G401.6 (cell line): ENCODE measurements around the gene KIAA1328.
"Not testable (repeated sequence)": the region's sequence is repeated elsewhere in the genome, so short reads cannot be mapped to it uniquely, and the experiment has no call there.

Source experiments
- FAIRE-seq: peaks from 2 replicates; lab custom pipeline; 2012; peaks lifted over from hg19 to GRCh38; lab: Jason Lieb, UNC

Gene KIAA1328

DNA sequence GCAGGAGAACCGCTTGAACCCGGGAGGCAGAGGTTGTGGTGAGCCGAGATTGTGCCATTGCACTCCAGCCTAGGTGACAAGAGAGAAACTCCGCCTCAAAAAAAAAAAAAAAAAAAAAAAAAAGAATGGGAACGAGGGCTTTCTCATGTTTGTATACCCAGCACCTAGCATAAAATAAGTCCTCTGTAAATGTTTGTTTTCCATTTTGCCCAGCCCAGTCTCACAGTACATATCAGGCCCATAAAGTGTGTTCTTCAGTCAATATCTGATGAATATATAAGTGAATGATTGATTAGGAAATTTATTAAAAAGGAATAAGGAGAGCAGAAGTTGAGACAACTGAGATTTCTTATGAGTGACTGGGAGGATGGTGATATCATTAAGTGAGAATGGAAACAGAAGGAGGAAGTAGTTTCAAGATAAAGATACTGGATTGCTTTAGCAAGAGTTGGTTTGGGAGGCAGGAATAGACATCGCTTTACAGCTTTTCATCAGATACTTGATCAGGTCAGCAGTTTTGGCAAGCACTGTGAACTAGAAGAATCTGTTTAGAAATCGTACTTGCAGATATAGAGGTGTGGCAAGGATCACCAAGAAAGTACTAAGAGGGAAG lies 327.5 kb downstream of the KIAA1328 start:
- FAIRE-seq: no peak

DNA sequence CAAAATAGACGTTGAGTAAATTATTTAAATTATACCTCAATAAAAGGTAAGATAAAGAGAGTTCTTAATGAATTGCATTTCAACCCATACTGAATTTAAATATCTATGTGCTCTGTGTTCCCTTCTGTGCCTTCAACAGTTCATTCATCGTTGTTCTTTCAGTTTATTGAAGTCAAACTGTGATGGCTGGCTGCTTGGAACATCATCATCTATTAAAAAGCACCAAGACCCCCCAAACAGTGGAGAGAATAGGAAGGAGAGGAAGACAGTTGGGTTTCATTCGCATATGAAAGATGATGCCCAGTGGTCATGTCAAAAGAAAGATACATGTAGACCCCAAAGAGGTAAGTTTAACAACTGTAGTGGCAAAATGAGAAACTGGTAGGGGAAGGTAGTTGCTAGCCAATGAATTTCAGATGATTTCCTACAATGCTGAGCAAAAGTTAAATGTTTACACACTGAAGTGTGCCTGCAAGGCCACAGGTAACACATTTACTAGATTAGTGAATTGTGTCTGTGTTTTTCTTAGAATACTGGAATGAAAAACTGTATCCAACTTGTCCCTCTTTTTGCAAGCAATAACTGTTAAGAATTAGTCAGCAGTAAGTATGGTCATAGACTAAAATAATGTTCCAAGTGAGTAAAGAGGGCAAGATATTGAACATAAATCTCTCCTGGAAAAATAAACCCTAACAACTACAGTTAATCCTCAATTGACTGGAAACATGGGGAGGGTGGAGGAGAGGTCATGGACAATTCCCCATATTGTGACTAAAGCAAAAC lies 331.3 kb downstream of the KIAA1328 start:
- FAIRE-seq: no peak

DNA sequence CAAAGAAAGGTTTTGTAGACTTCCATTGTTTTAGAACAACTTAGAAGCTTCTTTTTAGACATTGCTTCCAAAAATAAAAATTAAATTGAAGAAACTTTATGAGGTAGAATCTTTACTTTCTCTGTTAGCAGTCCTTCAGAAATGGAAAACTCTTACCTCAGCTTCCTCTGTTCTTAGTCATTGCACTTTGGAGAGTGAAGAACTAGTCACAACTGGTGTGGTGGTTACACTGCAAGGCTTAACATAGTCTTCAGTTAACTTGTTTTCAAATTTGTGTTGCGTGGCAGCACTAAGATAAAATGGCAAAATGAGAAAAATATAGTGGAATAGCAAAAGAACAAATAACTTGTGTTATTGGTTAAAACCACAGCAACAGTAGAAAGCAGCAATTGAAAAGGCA lies 332.6 kb downstream of the KIAA1328 start:
- no peak for FAIRE-seq

DNA sequence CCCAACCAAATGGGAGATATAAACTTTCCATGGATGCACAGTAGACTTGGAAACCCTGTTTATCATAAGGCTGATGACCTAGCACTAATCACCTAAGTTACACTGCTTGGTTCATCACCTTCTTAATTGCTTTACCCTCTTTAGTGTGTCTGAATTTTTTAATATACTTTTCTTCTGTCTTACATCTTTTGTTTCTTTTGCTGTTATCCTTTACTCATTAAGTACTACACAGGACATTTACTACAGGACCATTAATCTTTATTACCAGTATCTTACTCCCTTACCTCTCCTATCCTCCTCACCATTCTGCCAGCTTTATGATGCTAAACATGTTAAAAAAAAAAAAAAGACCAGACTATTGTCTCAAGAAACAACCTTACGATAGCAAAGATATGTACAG lies 333.6 kb downstream of the KIAA1328 start:
- no peak for FAIRE-seq

GRCh38 chr18:37163119-37163518 lies 334.2 kb downstream of the KIAA1328 start:
- no peak for FAIRE-seq

DNA sequence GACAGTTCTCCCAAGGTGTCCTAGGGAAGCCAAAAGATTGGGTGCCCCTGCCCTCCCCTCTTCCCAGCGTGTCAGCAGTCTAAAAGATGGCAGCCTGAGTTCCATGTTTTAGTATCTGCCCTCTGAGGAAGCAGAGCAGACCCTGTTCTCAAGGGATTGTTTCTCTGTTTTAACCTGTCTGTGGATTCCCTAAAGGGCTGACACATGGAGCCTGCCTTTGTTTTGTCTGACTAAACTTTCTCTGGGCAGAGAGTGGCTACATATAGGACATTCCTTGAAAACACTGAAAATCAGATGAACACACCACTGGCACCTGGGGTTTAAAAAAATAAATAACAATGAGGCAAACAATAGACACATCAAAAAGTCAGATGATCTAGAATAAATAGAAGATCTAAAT lies 337.6 kb downstream of the KIAA1328 start:
- FAIRE-seq: no peak

DNA sequence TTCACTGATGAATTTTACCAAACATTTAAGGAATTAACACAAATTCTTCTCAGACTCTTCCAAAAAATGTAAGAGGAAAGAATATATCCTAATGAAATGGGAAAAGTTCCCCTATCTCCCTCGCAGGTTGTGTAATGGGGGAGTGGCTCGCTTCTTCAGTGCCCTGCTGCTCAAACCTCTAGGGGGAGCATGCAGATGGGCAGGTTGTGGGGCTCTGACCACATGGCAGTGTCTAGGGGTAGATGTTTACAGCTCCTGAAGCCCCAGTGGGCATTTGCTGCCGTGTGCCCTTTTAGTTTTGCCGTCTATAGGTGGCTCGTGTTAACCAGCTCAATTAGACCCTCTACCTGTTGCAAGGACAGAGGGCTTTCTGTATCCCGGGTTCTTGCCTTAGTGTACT lies 338.0 kb downstream of the KIAA1328 start:
- FAIRE-seq: not testable (repeated sequence)

- no peak for FAIRE-seq
Observed at GRCh38 chr18:37170984-37171383, 342.1 kb downstream of the KIAA1328 start.

DNA sequence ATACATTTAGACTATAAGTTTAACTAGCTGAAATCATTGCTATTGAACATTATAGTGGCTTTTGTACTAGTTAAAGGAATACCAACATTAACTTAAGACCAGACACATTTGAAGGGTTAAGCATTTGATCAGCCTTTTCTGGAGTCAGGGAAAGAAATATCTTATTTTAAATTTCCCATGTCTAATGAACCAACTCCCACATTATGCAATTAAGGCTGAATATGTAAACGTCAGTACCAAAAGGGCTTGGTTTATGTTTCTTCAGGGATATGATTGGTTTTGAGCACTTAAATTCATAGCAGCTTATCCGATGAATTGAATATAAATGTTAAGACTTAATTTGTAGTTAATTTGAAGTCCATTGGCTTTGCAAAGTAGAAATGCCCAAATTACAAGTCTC lies 344.5 kb downstream of the KIAA1328 start:
- FAIRE-seq: no peak

DNA sequence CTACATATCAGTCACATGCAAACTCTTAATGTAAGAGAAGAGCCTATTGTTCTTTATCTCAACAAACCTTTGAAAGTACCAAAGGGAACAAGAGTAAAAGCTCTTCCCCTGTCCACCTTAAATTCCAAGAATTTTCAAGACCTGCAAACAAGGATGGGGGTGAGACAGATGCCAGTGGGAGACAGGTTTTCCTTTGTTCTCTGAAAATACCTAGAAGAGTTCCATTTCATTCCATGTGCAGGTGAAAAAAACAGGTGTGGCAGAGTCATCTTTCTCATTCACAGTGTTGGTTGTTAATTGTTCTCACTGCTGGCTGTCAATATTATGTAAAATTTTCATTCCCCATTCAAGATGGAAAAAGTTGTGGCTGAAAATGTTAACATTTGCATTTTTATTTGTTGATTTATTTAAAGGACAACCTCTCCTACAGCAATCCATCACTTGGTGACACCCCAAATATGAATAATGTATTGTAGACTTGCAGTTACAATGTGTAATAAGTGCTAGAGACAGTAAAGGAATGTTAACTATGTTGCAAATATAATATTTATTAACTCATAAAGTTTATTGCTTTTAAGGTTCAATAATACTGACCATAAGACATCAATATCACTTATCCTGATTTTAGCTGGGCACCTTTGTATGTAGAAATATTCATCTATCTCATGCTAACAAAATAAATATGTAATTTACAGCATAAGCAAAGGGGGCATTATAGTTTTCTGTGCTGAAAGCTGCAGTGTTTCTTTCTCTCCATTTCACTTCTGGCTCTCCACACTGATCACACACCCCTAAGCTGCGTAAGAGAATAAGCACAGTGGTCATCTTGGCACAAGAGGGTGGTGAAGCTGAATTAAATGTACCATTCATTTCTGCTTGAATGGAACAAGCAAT lies 347.0 kb downstream of the KIAA1328 start:
- FAIRE-seq: no peak

- FAIRE-seq: no peak
Observed at GRCh38 chr18:37176621-37176934, 347.7 kb downstream of the KIAA1328 start.

DNA sequence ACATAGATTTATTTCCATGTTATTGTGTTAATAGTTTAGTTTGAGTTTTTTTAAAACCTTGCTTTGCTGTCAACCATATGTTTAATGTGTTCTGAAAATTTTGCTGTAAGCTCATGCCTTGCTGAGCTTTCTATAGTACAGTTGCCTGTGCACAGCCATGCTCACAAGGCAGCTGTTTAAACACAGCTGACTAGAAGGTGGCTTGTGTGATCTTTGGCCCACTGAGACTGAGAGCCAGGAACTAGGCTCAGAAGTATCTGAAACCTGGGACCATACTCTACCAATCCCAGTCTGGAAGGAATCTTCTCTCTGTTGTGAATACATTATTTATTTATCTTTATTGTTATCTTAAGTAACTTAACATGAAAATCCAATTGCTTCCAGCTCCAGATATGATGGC lies 350.5 kb downstream of the KIAA1328 start:
- FAIRE-seq: no peak

GRCh38 chr18:37180086-37180485 lies 351.2 kb downstream of the KIAA1328 start:
- no peak for FAIRE-seq

DNA sequence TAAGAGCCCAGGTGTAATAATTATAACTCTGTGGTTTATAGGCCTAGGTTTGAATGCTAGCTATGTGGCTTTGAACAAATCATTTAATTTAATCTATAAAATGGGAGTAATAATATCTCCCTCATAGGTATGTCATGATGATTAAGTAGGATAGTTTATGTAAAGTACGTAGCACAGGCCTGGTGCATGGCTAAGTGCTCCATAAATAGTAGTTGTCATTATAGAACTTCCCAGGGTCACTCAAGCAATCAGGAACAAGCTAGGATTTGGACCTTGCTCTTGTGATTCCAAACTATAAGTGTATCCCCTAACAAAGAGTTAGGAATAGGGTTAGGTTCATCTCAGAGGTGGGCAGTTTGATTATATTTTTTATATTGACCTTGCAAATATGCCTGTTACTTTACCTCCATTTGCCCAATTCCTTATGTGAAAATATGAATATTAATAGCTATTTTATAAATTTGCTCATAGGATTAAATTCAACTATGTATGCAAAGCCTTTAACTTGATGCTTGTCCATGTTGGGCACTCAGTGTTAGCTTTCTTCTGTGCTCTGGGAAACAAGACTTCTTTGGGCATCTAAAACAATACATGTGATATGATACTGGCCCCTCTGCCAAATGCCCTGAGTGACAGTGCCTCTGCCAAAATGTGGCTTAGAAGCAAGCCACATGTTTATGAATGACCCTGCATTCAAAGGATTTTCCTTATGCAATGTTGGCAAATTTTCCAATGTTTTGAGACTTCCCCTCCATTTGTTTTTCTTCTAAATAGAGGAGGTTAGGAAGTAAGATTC lies 353.6 kb downstream of the KIAA1328 start:
- FAIRE-seq: no peak

GRCh38 chr18:37184209-37184868 lies 355.4 kb downstream of the KIAA1328 start:
- FAIRE-seq: no peak

DNA sequence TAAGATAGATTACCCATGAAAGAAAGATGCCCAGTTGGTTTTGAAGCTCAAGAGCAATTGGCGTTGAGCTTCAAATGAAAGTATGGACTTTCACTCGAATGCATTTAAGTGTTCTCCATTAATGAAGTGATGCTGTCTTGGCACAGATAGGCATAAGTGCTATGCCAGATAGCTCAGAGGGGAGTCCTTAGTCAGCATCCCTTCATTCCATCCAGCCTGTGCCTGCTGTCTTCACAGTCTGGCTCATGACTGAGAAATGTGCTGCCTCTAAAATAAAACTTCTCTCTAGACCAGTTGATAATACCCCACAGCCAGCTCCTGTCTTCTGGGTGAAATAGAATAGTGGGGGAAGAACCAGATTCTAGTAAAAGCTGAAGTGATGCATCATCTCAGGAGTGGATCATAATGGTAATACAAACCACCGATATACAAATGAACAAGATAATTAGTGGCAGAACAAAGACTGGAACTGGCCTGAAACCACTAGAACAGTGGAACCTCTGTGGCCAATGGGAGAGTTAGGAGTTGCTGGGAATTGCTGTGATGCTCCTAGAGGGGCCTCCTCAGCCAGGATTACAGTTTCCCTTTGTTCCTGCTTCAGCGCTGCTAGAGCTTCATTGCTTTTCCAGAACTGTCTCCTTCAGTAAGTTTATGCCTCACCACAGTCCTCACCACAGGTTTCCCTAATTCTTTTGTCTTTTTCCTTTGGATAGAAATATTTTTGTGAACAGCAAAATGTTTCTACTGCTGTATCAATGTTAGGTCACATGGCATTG lies 359.3 kb downstream of the KIAA1328 start:
- FAIRE-seq: no peak

GRCh38 chr18:37199741-37200140 lies 370.8 kb downstream of the KIAA1328 start:
- no peak for FAIRE-seq

- FAIRE-seq: no peak
Observed at GRCh38 chr18:37207343-37207742, 378.4 kb downstream of the KIAA1328 start.

- FAIRE-seq: no peak
Observed at GRCh38 chr18:37210781-37211180, 381.9 kb downstream of the KIAA1328 start.

GRCh38 chr18:37218022-37218590 lies 389.2 kb downstream of the KIAA1328 start:
- no peak for FAIRE-seq

- no peak for FAIRE-seq
Observed at GRCh38 chr18:37219257-37219656, 390.3 kb downstream of the KIAA1328 start.
